SU-DHL-6 (cell line): ENCODE measurements around the gene CUX1.

Experiments used
- H2AFZ ChIP-seq: fragments of 200-600 bp; sonication (generic); 2 replicates; pipeline ENCODE4 v1.6.1; 2014; ENCODE audit warnings: low read depth, mild to moderate bottlenecking, moderate library complexity, mixed read lengths, antibody characterized with exemption, low read length; ENCODE audit not compliant: severe bottlenecking
- H3F3A ChIP-seq: fragments of 200-600 bp; shearing (Covaris generic); 2 replicates; pipeline ENCODE4 v1.6.0; 2016; ENCODE audit warnings: antibody characterized with exemption, mild to moderate bottlenecking; ENCODE audit not compliant: insufficient read depth
- H3K27ac ChIP-seq: fragments of 200-600 bp; sonication (generic); 2 replicates; pipeline ENCODE4 v1.5.1; 2016; ENCODE audit warnings: low read depth, mild to moderate bottlenecking, low read length, moderate library complexity, mixed read lengths
- H3K27me3 ChIP-seq: fragments of 200-600 bp; sonication (generic), shearing (Covaris generic); 2 replicates; pipeline ENCODE4 v1.6.0; 2014; ENCODE audit warnings: mild to moderate bottlenecking, low read length
- H3K36me3 ChIP-seq: fragments of 200-600 bp; sonication (generic); 2 replicates; pipeline ENCODE4 v1.6.1; 2014; ENCODE audit warnings: mild to moderate bottlenecking, low read length, mixed read lengths
- H3K4me2 ChIP-seq: fragments of 300-600, 200-600 bp; shearing (Covaris generic), sonication (generic); 2 replicates; pipeline ENCODE4 v1.6.0; 2014; ENCODE audit warnings: low read length, low read depth, mild to moderate bottlenecking; ENCODE audit not compliant: poor library complexity, severe bottlenecking
- H3K4me3 ChIP-seq: fragments of 200-600 bp; sonication (generic); 2 replicates; pipeline ENCODE4 v1.5.1; 2014; ENCODE audit warnings: antibody characterized with exemption, low read length, mild to moderate bottlenecking, mixed read lengths; ENCODE audit not compliant: insufficient read depth, poor library complexity, severe bottlenecking
- H3K79me2 ChIP-seq: fragments of 200-600 bp; sonication (generic); 2 replicates; pipeline ENCODE4 v1.6.1; 2014; ENCODE audit warnings: mild to moderate bottlenecking, low read length, moderate library complexity; ENCODE audit not compliant: insufficient read depth
- H3K9ac ChIP-seq: fragments of 200-600 bp; sonication (generic); 2 replicates; pipeline ENCODE4 v1.7.0; 2014; ENCODE audit warnings: mild to moderate bottlenecking, low read length
- H3K9me2 ChIP-seq: fragments of 200-600 bp; sonication (generic); replicated peaks from 2 replicates; pipeline ENCODE4 v1.6.1; 2014; ENCODE audit warnings: low read length; ENCODE audit not compliant: insufficient read depth
- H3K9me3 ChIP-seq: fragments of 200-600 bp; sonication (generic); 2 replicates; pipeline ENCODE4 v1.6.1; 2014; ENCODE audit warnings: low read length, mixed read lengths; ENCODE audit not compliant: insufficient read depth
- H4K20me1 ChIP-seq: fragments of 200-600 bp; sonication (generic); 2 replicates; pipeline ENCODE4 v1.6.1; 2014; ENCODE audit warnings: low read depth, mild to moderate bottlenecking, antibody characterized with exemption, low read length, moderate library complexity, mixed read lengths
- CTCF ChIP-seq: fragments of 200-600 bp; sonication (generic); IDR thresholded peaks from one replicate; pipeline ENCODE4 v1.5.1; 2017; ENCODE audit warnings: antibody characterized with exemption, mild to moderate bottlenecking, low read length, moderate library complexity; ENCODE audit not compliant: insufficient read depth, poor library complexity, severe bottlenecking
- EZH2phosphoT487 ChIP-seq: fragments of 200-600 bp; sonication (generic), shearing (Covaris generic); conservative IDR thresholded peaks from 2 replicates; pipeline ENCODE4 v1.6.1; 2018; ENCODE audit warnings: mild to moderate bottlenecking, antibody characterized with exemption, low read length, moderate library complexity, mixed read lengths

CUX1 gene

GRCh38 chr7:102036958-102037357 is 219.5 kb downstream of the CUX1 start:
- Histone ChIP-seq H3K27ac (no peak overlapping the region), H3K9me2 (no peaks in the 10 kb centered on the region), H4K20me1 (peaks cover 6% of the 10 kb centered on the region), H3F3A (peaks cover 34% of the 10 kb centered on the region), H3K4me2 (no peak overlapping the region), H3K36me3 (peaks cover 17% of the 10 kb centered on the region), H3K9me3 (no peaks in the 10 kb centered on the region), H3K9ac (no peak overlapping the region), H3K27me3 (no peaks in the 10 kb centered on the region), H3K79me2 (peaks cover 78% of the 10 kb centered on the region), H3K4me3 (no peak overlapping the region), H2AFZ (no peak overlapping the region)
- TF ChIP-seq CTCF (no peak), EZH2phosphoT487 (no peak)

- no peaks in the 10 kb centered on the region for H3K9me3 ChIP-seq
These were observed 222.3 kb downstream of the CUX1 start for GRCh38 chr7:102039706-102040105.

GRCh38 chr7:102040569-102040968 is 223.1 kb downstream of the CUX1 start:
- Histone ChIP-seq H3K27me3 (no peaks in the 10 kb centered on the region), H3K4me2 (no peak overlapping the region), H3K27ac (no peak overlapping the region), H3K9me2 (no peaks in the 10 kb centered on the region), H2AFZ (no peak overlapping the region), H3F3A (0 out of 2 replicates have a peak, but pooled peaks cover 11% of the 10 kb centered on the region), H3K9me3 (no peaks in the 10 kb centered on the region), H4K20me1 (peaks cover 6% of the 10 kb centered on the region; the same call in 1 of the 2 replicates), H3K4me3 (no peak overlapping the region), H3K79me2 (peaks cover 93% of the 10 kb centered on the region), H3K36me3 (peaks cover 11% of the 10 kb centered on the region; the same call in 1 of the 2 replicates), H3K9ac (no peak overlapping the region)
- no peak for TF ChIP-seq EZH2phosphoT487
- no peak for TF ChIP-seq CTCF

More at GRCh38 chr7:102039706-102040105, 222.3 kb downstream of the CUX1 start:
- H3K4me3 ChIP-seq: no peak overlapping the region
- H3K79me2 ChIP-seq: peaks cover 92% of the 10 kb centered on the region
- no peak overlapping the region for H3K9ac ChIP-seq
- H2AFZ ChIP-seq: no peak overlapping the region
- H3K4me2 ChIP-seq: no peak overlapping the region
- peaks cover 13% of the 10 kb centered on the region; the same call in 1 of the 2 replicates for H3K36me3 ChIP-seq
- no peaks in the 10 kb centered on the region for H3K27me3 ChIP-seq
- H3F3A ChIP-seq: peaks cover 18% of the 10 kb centered on the region
- peaks cover 6% of the 10 kb centered on the region for H4K20me1 ChIP-seq
- TF ChIP-seq CTCF: no peak
- TF ChIP-seq EZH2phosphoT487: no peak
- no peak overlapping the region for H3K27ac ChIP-seq
- no peaks in the 10 kb centered on the region for H3K9me2 ChIP-seq
